D721Med (cell line): ENCODE measurements around the gene CDH2.
A peak's percentile ranks its signal among the peaks of the same experiment; 100 is the strongest.

Experiments used
- DNase-seq: peaks from one replicate; pipeline ENCODE4 v3.0.0; 2011; ENCODE audit warnings: low spot score; ENCODE audit not compliant: insufficient read length
- FAIRE-seq: peaks from 2 replicates; lab custom pipeline; 2011; peaks lifted over from hg19 to GRCh38; lab: Jason Lieb, UNC
- TF ChIP-seq, protein P1 (sequence below): IDR thresholded peaks from 2 replicates; pipeline ENCODE4 v1.5.1; 2012; ENCODE audit warnings: mild to moderate bottlenecking, control low read depth; ENCODE audit not compliant: insufficient read depth; ENCODE audit errors: missing control alignments

Gene CDH2

DNA sequence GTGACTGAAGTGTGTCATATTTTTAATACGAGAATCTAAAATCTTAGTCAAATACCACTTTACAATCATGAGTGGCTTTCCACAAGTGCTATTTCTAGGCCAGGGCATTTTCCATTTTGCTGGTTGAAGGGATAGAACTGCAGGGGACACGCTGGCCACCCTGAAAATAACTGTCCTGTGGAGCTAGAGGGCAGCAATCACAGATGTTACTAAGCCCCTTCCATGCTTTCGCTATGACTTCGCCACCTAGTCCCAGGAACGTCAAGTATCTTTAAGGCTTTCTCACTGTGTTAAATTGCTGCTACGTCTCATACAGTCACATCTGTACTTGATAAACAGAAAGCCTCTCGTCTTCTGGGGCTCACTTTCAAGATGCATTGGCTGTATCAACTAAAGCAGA lies 171.8 kb downstream of the CDH2 start:
- DNase-seq, result no peak
- TF ChIP-seq, protein P1, sequence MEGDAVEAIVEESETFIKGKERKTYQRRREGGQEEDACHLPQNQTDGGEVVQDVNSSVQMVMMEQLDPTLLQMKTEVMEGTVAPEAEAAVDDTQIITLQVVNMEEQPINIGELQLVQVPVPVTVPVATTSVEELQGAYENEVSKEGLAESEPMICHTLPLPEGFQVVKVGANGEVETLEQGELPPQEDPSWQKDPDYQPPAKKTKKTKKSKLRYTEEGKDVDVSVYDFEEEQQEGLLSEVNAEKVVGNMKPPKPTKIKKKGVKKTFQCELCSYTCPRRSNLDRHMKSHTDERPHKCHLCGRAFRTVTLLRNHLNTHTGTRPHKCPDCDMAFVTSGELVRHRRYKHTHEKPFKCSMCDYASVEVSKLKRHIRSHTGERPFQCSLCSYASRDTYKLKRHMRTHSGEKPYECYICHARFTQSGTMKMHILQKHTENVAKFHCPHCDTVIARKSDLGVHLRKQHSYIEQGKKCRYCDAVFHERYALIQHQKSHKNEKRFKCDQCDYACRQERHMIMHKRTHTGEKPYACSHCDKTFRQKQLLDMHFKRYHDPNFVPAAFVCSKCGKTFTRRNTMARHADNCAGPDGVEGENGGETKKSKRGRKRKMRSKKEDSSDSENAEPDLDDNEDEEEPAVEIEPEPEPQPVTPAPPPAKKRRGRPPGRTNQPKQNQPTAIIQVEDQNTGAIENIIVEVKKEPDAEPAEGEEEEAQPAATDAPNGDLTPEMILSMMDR, result no peak
- FAIRE-seq, result no peak

DNA sequence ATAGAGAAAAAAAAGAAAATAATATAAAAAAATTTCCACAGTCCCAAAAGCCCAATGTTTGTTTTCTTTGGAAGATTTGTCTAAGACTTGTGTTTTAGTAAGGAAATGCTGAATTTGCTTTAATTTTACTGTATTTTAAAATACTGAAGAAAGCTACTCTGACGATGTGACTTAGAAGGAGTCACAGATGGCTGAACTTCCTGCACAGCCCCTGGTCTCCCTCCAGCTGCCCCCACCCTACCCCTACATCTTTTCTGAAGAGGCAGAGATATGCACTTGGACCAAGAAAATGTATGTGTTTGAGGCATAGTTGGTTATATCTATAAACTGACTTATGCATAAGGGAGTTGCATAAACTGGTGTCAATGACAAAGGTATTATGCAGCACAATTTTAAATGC lies 172.3 kb downstream of the CDH2 start:
- DNase-seq, result no peak
- TF ChIP-seq, protein P1, result no peak
- no peak for FAIRE-seq

DNA sequence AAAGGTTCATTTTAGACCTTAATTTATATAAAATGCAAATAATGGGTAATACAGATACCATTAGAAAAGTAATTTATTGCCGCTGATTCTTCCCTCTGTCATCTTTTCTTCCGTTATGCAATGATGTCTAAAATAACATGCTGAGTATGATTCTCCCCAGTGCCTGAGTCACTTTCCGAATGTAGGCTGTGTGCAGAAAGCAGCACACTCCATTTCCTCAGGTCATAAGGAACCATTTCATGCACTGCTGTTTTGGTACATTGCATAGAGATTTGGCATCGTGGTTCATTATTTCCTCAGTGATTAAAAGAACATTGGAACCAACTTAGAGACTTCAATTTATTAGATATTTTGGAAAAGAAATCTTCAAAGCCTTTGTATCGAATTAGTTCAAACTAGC lies 173.5 kb downstream of the CDH2 start:
- TF ChIP-seq, protein P1, result no peak
- no peak for DNase-seq
- FAIRE-seq, result peak; percentile 71

DNA sequence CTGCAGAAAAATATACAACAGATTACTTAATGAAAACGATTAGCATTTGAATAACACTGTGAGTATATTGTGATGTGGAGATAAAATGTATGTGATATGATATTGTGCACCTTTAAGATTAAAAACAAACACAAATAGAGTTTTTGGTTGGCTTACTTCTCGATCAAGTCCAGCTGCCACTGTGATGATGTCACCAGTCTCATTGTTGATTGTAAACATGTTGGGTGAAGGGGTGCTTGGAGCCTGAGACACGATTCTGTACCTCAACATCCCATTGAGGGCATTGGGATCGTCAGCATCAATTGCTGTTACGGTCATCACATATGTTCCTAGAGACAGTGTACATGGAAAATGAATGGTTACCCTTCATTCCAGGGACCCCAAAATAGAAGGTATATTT lies 174.1 kb downstream of the CDH2 start:
- TF ChIP-seq, protein P1, result no peak
- DNase-seq, result no peak
- FAIRE-seq, result peak; percentile 90

DNA sequence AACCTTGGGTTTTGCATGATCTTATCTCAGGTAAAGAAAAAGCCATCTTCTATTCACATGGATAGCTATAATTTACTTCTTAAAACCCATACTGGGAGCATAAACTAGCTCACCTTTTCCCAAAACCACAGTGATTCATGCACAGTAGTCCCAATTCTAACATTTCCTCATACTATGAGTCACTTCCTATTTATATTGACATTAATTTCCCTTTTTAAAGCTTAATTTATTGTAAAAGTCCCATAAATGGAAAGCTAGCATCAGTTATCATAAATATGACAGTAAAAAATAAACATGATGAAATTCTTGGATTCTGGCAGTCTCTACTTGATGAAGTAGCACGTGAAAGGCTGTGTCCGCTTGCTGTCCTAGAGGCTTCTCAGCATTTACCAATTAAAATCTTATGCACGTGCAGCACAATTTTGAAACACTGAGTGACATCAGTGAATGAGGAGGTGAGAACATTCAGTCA lies 180.1 kb downstream of the CDH2 start:
- TF ChIP-seq, protein P1, result no peak
- DNase-seq, result no peak
- no peak for FAIRE-seq

DNA sequence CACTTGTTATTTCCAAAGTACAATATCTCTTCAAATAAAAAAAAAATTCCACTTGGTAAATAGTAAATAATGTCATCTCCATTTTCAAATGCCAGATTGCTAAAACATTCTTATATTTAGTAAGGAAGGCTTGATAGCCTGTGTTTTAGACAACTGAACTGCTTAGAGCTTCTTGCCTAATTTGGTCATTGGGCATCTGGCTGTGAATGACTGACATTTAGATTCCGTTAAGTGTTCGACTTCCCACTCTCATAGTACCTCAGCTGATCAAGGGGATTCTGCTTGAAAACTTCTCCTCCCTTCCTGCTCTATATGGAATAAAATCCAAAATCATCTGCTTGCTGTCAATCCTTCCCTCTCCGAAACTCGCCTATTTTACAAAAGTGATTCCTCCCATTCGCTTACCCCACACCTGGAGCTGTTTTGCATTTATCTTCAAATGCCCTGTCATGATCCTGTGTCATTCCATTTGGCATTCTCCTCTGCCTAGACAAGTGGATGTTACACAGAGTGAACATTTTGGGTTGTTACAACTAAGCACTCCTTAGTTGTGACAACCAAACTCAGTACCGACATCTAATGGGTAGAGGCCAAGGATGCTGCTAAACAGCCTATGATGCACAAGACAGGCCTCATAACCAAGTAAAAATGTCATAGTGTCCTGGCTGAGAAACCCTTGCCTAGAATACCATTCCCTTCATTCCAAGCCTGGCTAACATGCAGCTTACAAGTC lies 181.0 kb downstream of the CDH2 start:
- DNase-seq (no peak), FAIRE-seq (no peak)
- TF ChIP-seq, protein P1, result no peak

DNA sequence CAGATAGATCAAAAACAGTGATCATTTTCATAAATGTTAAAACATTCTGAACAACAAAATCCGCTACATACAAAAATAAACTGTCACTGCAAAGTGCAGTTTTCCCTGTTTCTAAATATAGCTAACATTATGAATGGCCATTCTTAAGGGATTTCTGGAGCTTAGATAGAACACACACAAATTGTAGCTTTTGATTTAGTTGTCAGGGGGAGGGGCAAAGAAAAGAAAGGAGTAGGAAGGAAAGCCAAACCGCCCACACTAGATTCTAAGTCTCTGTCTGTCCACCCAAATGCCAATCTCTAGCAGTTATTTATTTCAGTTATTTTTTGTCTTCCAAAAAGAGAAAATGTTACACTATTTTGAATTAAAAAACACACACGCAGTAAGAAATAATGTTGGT lies 182.4 kb downstream of the CDH2 start:
- FAIRE-seq (peak; percentile 44), DNase-seq (no peak)
- TF ChIP-seq, protein P1, result no peak
